IPS-20b (cell line): ENCODE measurements around the gene RPS6KA5.
"Not testable (repeated sequence)": the region's sequence is repeated elsewhere in the genome, so short reads cannot be mapped to it uniquely, and the experiment has no call there.

Source experiments
- H3K27ac ChIP-seq: one replicate; pipeline ENCODE4 v1.5.1; 2013; ENCODE audit warnings: low read length
- H3K27me3 ChIP-seq: 2 replicates; pipeline ENCODE4 v1.6.1; 2013; ENCODE audit warnings: mild to moderate bottlenecking, low read length, inconsistent platforms; ENCODE audit not compliant: insufficient read depth
- H3K36me3 ChIP-seq: 2 replicates; pipeline ENCODE4 v1.6.1; 2013; ENCODE audit warnings: low read depth, mild to moderate bottlenecking, inconsistent platforms, low read length, moderate library complexity; ENCODE audit not compliant: insufficient read depth
- H3K4me1 ChIP-seq: 2 replicates; pipeline ENCODE4 v1.6.1; 2013; ENCODE audit warnings: mild to moderate bottlenecking, control low read depth, inconsistent platforms, low read length, moderate library complexity; ENCODE audit not compliant: insufficient read depth
- H3K4me3 ChIP-seq: 2 replicates; pipeline ENCODE4 v1.5.1; 2013; ENCODE audit warnings: mild to moderate bottlenecking, low read length, inconsistent platforms
- H3K9ac ChIP-seq: 2 replicates; pipeline ENCODE4 v1.6.1; 2013; ENCODE audit warnings: low read depth, mild to moderate bottlenecking, inconsistent platforms, low read length, moderate library complexity
- H3K9me3 ChIP-seq: 2 replicates; pipeline ENCODE4 v1.6.1; 2013; ENCODE audit warnings: mild to moderate bottlenecking, low read depth, low read length, inconsistent platforms; ENCODE audit not compliant: insufficient read depth

RPS6KA5 gene

GRCh38 chr14:90850487-90850886 is 210.0 kb downstream of the RPS6KA5 start:
- H3K4me3 ChIP-seq = no peak overlapping the region
- H3K27ac ChIP-seq = no peak overlapping the region

GRCh38 chr14:90849787-90850444 is 210.5 kb downstream of the RPS6KA5 start:
- no peak overlapping the region for H3K4me3 ChIP-seq
- peaks cover 14% of the 10 kb centered on the region; the same call in 1 of the 2 replicates for H3K4me1 ChIP-seq
- H3K36me3 ChIP-seq = no peaks in the 10 kb centered on the region
- no peak overlapping the region for H3K27ac ChIP-seq
- no peaks in the 10 kb centered on the region for H3K9me3 ChIP-seq
- no peaks in the 10 kb centered on the region for H3K27me3 ChIP-seq
- no peak overlapping the region for H3K9ac ChIP-seq

More at GRCh38 chr14:90850487-90850886, 210.0 kb downstream of the RPS6KA5 start:
- Histone ChIP-seq H3K36me3 (no peaks in the 10 kb centered on the region), H3K9ac (no peak overlapping the region), H3K4me1 (peaks cover 14% of the 10 kb centered on the region; the same call in 1 of the 2 replicates), H3K27me3 (no peaks in the 10 kb centered on the region), H3K9me3 (no peaks in the 10 kb centered on the region)

GRCh38 chr14:90848944-90849731 is 211.3 kb downstream of the RPS6KA5 start:
- no peak overlapping the region for H3K27ac ChIP-seq
- no peaks in the 10 kb centered on the region for H3K9me3 ChIP-seq
- no peaks in the 10 kb centered on the region for H3K27me3 ChIP-seq
- peaks cover 14% of the 10 kb centered on the region; the same call in 1 of the 2 replicates for H3K4me1 ChIP-seq
- H3K4me3 ChIP-seq = no peak overlapping the region
- H3K36me3 ChIP-seq = no peaks in the 10 kb centered on the region
- no peak overlapping the region for H3K9ac ChIP-seq

- Histone ChIP-seq H3K4me3 (no peak overlapping the region), H3K27me3 (no peaks in the 10 kb centered on the region), H3K9ac (no peak overlapping the region), H3K27ac (no peak overlapping the region), H3K9me3 (no peaks in the 10 kb centered on the region), H3K4me1 (peaks cover 14% of the 10 kb centered on the region; the same call in 1 of the 2 replicates), H3K36me3 (no peaks in the 10 kb centered on the region)
Observed at GRCh38 chr14:90846511-90846910, 213.9 kb downstream of the RPS6KA5 start.

GRCh38 chr14:90844321-90844720 is 216.1 kb downstream of the RPS6KA5 start:
- H3K4me3 ChIP-seq = no peak overlapping the region
- no peaks in the 10 kb centered on the region for H3K36me3 ChIP-seq
- no peak overlapping the region for H3K27ac ChIP-seq
- no peak overlapping the region for H3K9ac ChIP-seq
- no peaks in the 10 kb centered on the region for H3K27me3 ChIP-seq
- 0 out of 2 replicates have a peak, but pooled peaks cover 5% of the 10 kb centered on the region for H3K4me1 ChIP-seq
- no peaks in the 10 kb centered on the region for H3K9me3 ChIP-seq

- no peaks in the 10 kb centered on the region for H3K9me3 ChIP-seq
- no peak overlapping the region for H3K4me3 ChIP-seq
- no peaks in the 10 kb centered on the region for H3K27me3 ChIP-seq
- H3K36me3 ChIP-seq = no peaks in the 10 kb centered on the region
- H3K4me1 ChIP-seq = 0 out of 2 replicates have a peak, but pooled peaks cover 4% of the 10 kb centered on the region
- no peak overlapping the region for H3K9ac ChIP-seq
- H3K27ac ChIP-seq = no peak overlapping the region
Observed at GRCh38 chr14:90842726-90843125, 217.7 kb downstream of the RPS6KA5 start.

GRCh38 chr14:90840667-90841066 is 219.8 kb downstream of the RPS6KA5 start:
- H3K9me3 ChIP-seq, H3K27ac ChIP-seq, H3K4me1 ChIP-seq, H3K36me3 ChIP-seq, H3K9ac ChIP-seq, H3K4me3 ChIP-seq, H3K27me3 ChIP-seq: not testable (repeated sequence)

- Histone ChIP-seq H3K27me3 (no peaks in the 10 kb centered on the region), H3K9ac (no peak overlapping the region), H3K36me3 (no peaks in the 10 kb centered on the region), H3K4me3 (no peak overlapping the region), H3K9me3 (no peaks in the 10 kb centered on the region), H3K4me1 (no peaks in the 10 kb centered on the region), H3K27ac (no peak overlapping the region)
Observed at GRCh38 chr14:90839889-90840266, 220.6 kb downstream of the RPS6KA5 start.

- H3K27ac ChIP-seq = no peak overlapping the region
Observed at GRCh38 chr14:90839024-90839888, 221.2 kb downstream of the RPS6KA5 start.

GRCh38 chr14:90838531-90838930 is 221.9 kb downstream of the RPS6KA5 start:
- not testable (repeated sequence) for H3K9me3 ChIP-seq, H3K27ac ChIP-seq, H3K27me3 ChIP-seq, H3K4me3 ChIP-seq, H3K9ac ChIP-seq, H3K36me3 ChIP-seq, H3K4me1 ChIP-seq

More at GRCh38 chr14:90839024-90839888, 221.2 kb downstream of the RPS6KA5 start:
- no peaks in the 10 kb centered on the region for H3K36me3 ChIP-seq
- no peaks in the 10 kb centered on the region for H3K4me1 ChIP-seq
- no peaks in the 10 kb centered on the region for H3K9me3 ChIP-seq
- H3K27me3 ChIP-seq = no peaks in the 10 kb centered on the region
- H3K4me3 ChIP-seq = no peak overlapping the region
- no peak overlapping the region for H3K9ac ChIP-seq

- H3K9me3 ChIP-seq = no peaks in the 10 kb centered on the region
- H3K4me3 ChIP-seq = no peak overlapping the region
- H3K27ac ChIP-seq = no peak overlapping the region
- no peak overlapping the region for H3K9ac ChIP-seq
- H3K36me3 ChIP-seq = no peaks in the 10 kb centered on the region
- H3K4me1 ChIP-seq = no peaks in the 10 kb centered on the region
- no peaks in the 10 kb centered on the region for H3K27me3 ChIP-seq
Observed at GRCh38 chr14:90837355-90837754, 223.1 kb downstream of the RPS6KA5 start.
